ENCODE results near the gene COMTD1. TPM values are rescaled to one million over a fixed set of nuclear protein-coding genes. Genes with fewer than 3 reads are reported as not detected.

COMTD1 gene
- total and polyA plus RNA-seq, 2 of the 8 experiments (the other 6 are each of a cell fraction or from before 2014, with no cell fraction given), result 31.9 to 42.4 TPM

- TF ChIP-seq BCL11A (IDR thresholded peaks at IDR 0.05; ENCODE audit: low read depth in 2 of 2, low read length in 2 of 2) (no peak), SIX5 (IDR thresholded peaks at IDR 0.05; ENCODE audit: low read depth, low read length) (no peak), ATF2 (IDR thresholded peaks at IDR 0.05; ENCODE audit: low read length) (no peak)
These were observed 26.3 kb upstream of the COMTD1 start (continued) for GRCh38 chr10:75261813-75262705.
